ENCODE data around the gene SMO.
"Not testable (repeated sequence)": the region's sequence is repeated elsewhere in the genome, so short reads cannot be mapped to it uniquely, and the experiment has no call there.

SMO gene

GRCh38 chr7:129169686-129170440 lies 18.6 kb upstream of the SMO start:
- no peak for DNase-seq

- DNase-seq = no peak
These were observed 17.9 kb upstream of the SMO start for GRCh38 chr7:129170441-129171021.

GRCh38 chr7:129173861-129174260 lies 14.6 kb upstream of the SMO start:
- not testable (repeated sequence) for DNase-seq

GRCh38 chr7:129176916-129177710 lies 11.3 kb upstream of the SMO start:
- DNase-seq = no peak

- no peak for DNase-seq
These were observed 3.3 kb upstream of the SMO start for GRCh38 chr7:129184981-129185670.

- no peak for DNase-seq
These were observed 1.6 kb upstream of the SMO start for GRCh38 chr7:129186749-129187260.

- no peak for DNase-seq
These were observed 607 bp upstream of the SMO start for GRCh38 chr7:129187681-129188371.

- DNase-seq = no peak
These were observed 643 bp downstream of the SMO start for GRCh38 chr7:129188892-129189660.

- DNase-seq = no peak
These were observed 1.4 kb downstream of the SMO start for GRCh38 chr7:129189661-129190310.

- DNase-seq = no peak
These were observed 2.8 kb downstream of the SMO start for GRCh38 chr7:129191272-129191671.

GRCh38 chr7:129193892-129194291 lies 5.5 kb downstream of the SMO start:
- no peak for DNase-seq

GRCh38 chr7:129197771-129198170 lies 9.3 kb downstream of the SMO start:
- DNase-seq = no peak

GRCh38 chr7:129199406-129199805 lies 11.0 kb downstream of the SMO start:
- no peak for DNase-seq

GRCh38 chr7:129202058-129202777 lies 13.8 kb downstream of the SMO start:
- no peak for DNase-seq

- no peak for DNase-seq
These were observed 14.8 kb downstream of the SMO start for GRCh38 chr7:129203050-129203741.

- DNase-seq = no peak
These were observed 16.8 kb downstream of the SMO start for GRCh38 chr7:129205126-129205818.

GRCh38 chr7:129205987-129206785 lies 17.8 kb downstream of the SMO start:
- no peak for DNase-seq

GRCh38 chr7:129208667-129209066 lies 20.2 kb downstream of the SMO start:
- DNase-seq = no peak

Measured in CD4-positive, alpha-beta T cell treated with Interleukin-10 for 1 hour (primary cell).